Fibroblast of skin of left biceps (primary cell): ENCODE data around the gene DENND2C.
A peak's percentile ranks its signal among the peaks of the same experiment; 100 is the strongest.
"Not testable (repeated sequence)": the region's sequence is repeated elsewhere in the genome, so short reads cannot be mapped to it uniquely, and the experiment has no call there.

ENCODE experiments used
- DNase-seq, 2 experiments: peaks; one replicate each; pipeline ENCODE4 v3.0.0-alpha.2; 2013; ENCODE audit warnings: low read depth in 2 of 2

Gene DENND2C

GRCh38 chr1:114607223-114607622, 62.6 kb downstream of the DENND2C start:
- no peak for DNase-seq

- DNase-seq = no peak
Measured at GRCh38 chr1:114597949-114598348, 71.9 kb downstream of the DENND2C start.

- DNase-seq = no peak
Measured at GRCh38 chr1:114595602-114596001, 74.2 kb downstream of the DENND2C start.

GRCh38 chr1:114594046-114594445, 75.8 kb downstream of the DENND2C start:
- DNase-seq = no peak

GRCh38 chr1:114589122-114589521, 80.7 kb downstream of the DENND2C start:
- DNase-seq = no peak

GRCh38 chr1:114588196-114588689, 81.6 kb downstream of the DENND2C start:
- DNase-seq = no peak

- no peak for DNase-seq
Measured at GRCh38 chr1:114587203-114587991, 82.5 kb downstream of the DENND2C start.

GRCh38 chr1:114586513-114587047, 83.3 kb downstream of the DENND2C start:
- DNase-seq = no peak

- DNase-seq = peak; percentile 19 to 26
Measured at GRCh38 chr1:114585231-114585630, 84.6 kb downstream of the DENND2C start.

- DNase-seq = peak; percentile 96 to 97
Measured at GRCh38 chr1:114581335-114582287, 88.2 kb downstream of the DENND2C start, which contains the start of gene BCAS2. Gene BCAS2, minus strand, starts transcription at chr1:114581615. Its CDS starts 24 bp downstream, at chr1:114581591.

GRCh38 chr1:114574365-114574764, 95.5 kb downstream of the DENND2C start:
- DNase-seq = no peak

- DNase-seq = no peak
Measured at GRCh38 chr1:114564141-114564540, 105.7 kb downstream of the DENND2C start.

- not testable (repeated sequence) for DNase-seq
Measured at GRCh38 chr1:114562978-114563510, 106.8 kb downstream of the DENND2C start.

GRCh38 chr1:114561333-114561732, 108.5 kb downstream of the DENND2C start:
- DNase-seq = no peak

GRCh38 chr1:114559356-114559755, 110.5 kb downstream of the DENND2C start:
- no peak for DNase-seq

GRCh38 chr1:114558544-114558943, 111.3 kb downstream of the DENND2C start:
- DNase-seq = no peak

- DNase-seq = no peak
Measured at GRCh38 chr1:114554577-114554976, 115.3 kb downstream of the DENND2C start.

- DNase-seq = no peak
Measured at GRCh38 chr1:114552106-114552639, 117.7 kb downstream of the DENND2C start.

- DNase-seq = no peak
Measured at GRCh38 chr1:114551400-114551799, 118.4 kb downstream of the DENND2C start.

GRCh38 chr1:114550336-114550735, 119.5 kb downstream of the DENND2C start:
- DNase-seq = no peak

GRCh38 chr1:114549137-114549536, 120.7 kb downstream of the DENND2C start:
- DNase-seq = no peak
